Liver (tissue), 9 donors: ENCODE measurements around the gene NMNAT2. TPM values are rescaled to one million over a fixed set of nuclear protein-coding genes. Genes with fewer than 3 reads are reported as not detected.

Source experiments
- DNase-seq: peaks from one replicate; pipeline ENCODE4 v3.0.0-alpha.2; 2017; ENCODE audit warnings: low spot score
- H3K27ac ChIP-seq, 2 donors: one replicate each; pipeline ENCODE4 v1.7.0; 2013; ENCODE audit warnings: inconsistent platforms in 2 of 2, low read length in 2 of 2, control low read depth in 1 of 2, low read depth in 1 of 2, mild to moderate bottlenecking in 1 of 2
- H3K27me3 ChIP-seq, 4 donors: one replicate each; pipeline versions ENCODE4 v1.6.1 to v1.7.0; 2013; ENCODE audit warnings: low read length in 3 of 4, inconsistent platforms in 1 of 4, mild to moderate bottlenecking in 1 of 4, moderate library complexity in 1 of 4; ENCODE audit not compliant: control insufficient read depth in 4 of 4, insufficient read depth in 4 of 4
- H3K36me3 ChIP-seq, 4 donors: one replicate each; pipeline versions ENCODE4 v1.6.1 to v1.7.0; 2013; ENCODE audit warnings: low read length in 3 of 4, mild to moderate bottlenecking in 3 of 4, low read depth in 1 of 4, moderate library complexity in 1 of 4; ENCODE audit not compliant: control insufficient read depth in 4 of 4, insufficient read depth in 3 of 4
- H3K4me1 ChIP-seq, 4 donors: one replicate each; pipeline versions ENCODE4 v1.6.1 to v1.7.0; 2013; ENCODE audit warnings: low read length in 3 of 4, mild to moderate bottlenecking in 3 of 4, moderate library complexity in 1 of 4; ENCODE audit not compliant: control insufficient read depth in 4 of 4, insufficient read depth in 4 of 4
- H3K4me3 ChIP-seq, 3 donors: one replicate each; pipeline versions ENCODE4 v1.6.1 to v1.7.0; 2013; ENCODE audit warnings: low read length in 3 of 3, control low read depth in 1 of 3, low read depth in 1 of 3, mild to moderate bottlenecking in 1 of 3
- H3K9ac ChIP-seq, 2 donors: one replicate each; pipeline ENCODE4 v1.7.0; 2013; ENCODE audit warnings: low read length in 2 of 2, mild to moderate bottlenecking in 2 of 2, moderate library complexity in 2 of 2, control low read depth in 1 of 2, low read depth in 1 of 2
- H3K9me3 ChIP-seq, 4 donors: one replicate each; pipeline versions ENCODE4 v1.6.1 to v1.7.0; 2013; ENCODE audit warnings: low read length in 3 of 4; ENCODE audit not compliant: control insufficient read depth in 4 of 4
- EGR1 ChIP-seq, 2 donors: IDR thresholded peaks; 2 replicates each; pipeline ENCODE4 v1.6.1; 2016 to 2018; ENCODE audit warnings: antibody characterized with exemption in 2 of 2, low read depth in 2 of 2
- FOXA1 ChIP-seq: IDR thresholded peaks from 2 replicates; pipeline ENCODE4 v1.6.1; 2016; ENCODE audit warnings: antibody characterized with exemption
- FOXA2 ChIP-seq: IDR thresholded peaks from 2 replicates; pipeline ENCODE4 v1.6.1; 2016; ENCODE audit warnings: antibody characterized with exemption
- HNF4A ChIP-seq, 2 donors: conservative IDR thresholded peaks; 2 replicates each; pipeline ENCODE4 v1.6.1; 2016; ENCODE audit warnings: antibody characterized with exemption in 2 of 2, mild to moderate bottlenecking in 2 of 2
- JUND ChIP-seq, 2 donors: IDR thresholded peaks; 2 replicates each; pipeline ENCODE4 v1.6.1; 2016; ENCODE audit warnings: antibody characterized with exemption in 2 of 2
- RAD21 ChIP-seq, 2 donors: IDR thresholded peaks; 2 replicates each; pipeline ENCODE4 v1.6.1; 2016; ENCODE audit warnings: antibody characterized with exemption in 2 of 2, mild to moderate bottlenecking in 2 of 2
- RXRA ChIP-seq, 2 donors: IDR thresholded peaks; 2 replicates each; pipeline ENCODE4 v1.6.1; 2017 to 2018; ENCODE audit warnings: antibody characterized with exemption in 2 of 2, mild to moderate bottlenecking in 1 of 2
- SP1 ChIP-seq: IDR thresholded peaks from 2 replicates; pipeline ENCODE4 v1.6.1; 2018; ENCODE audit warnings: antibody characterized with exemption, mild to moderate bottlenecking
- TAF1 ChIP-seq: conservative IDR thresholded peaks from 2 replicates; pipeline ENCODE4 v1.6.1; 2016; ENCODE audit warnings: antibody characterized with exemption, mild to moderate bottlenecking
- YY1 ChIP-seq: IDR thresholded peaks from 2 replicates; pipeline ENCODE4 v1.6.1; 2016; ENCODE audit warnings: antibody characterized with exemption, mild to moderate bottlenecking
- ZBTB33 ChIP-seq: IDR thresholded peaks from 2 replicates; pipeline ENCODE4 v1.6.1; 2016; ENCODE audit warnings: antibody characterized with exemption
- WGBS: extraction: QIAGEN DNeasy Blood & Tissue Kit; methylation state at CpG from one replicate; pipeline ENCODE4 v1.1.7; 2013; 5-methylcytosine and 5-hydroxymethylcytosine counted together
- polyA plus RNA-seq, 2 donors: library from polyadenylated mRNA; stranded (reverse) in 1 of 2; unstranded in 1 of 2; fragments of 200-250 nt in 1 of 2; fragments of >200 nt in 1 of 2; fragmentation: Nextera tagmentation in 1 of 2; extraction: Ambion mirVana in 1 of 2; gene quantifications; one replicate each; pipeline versions ENCODE4 v1.2.1 to v1.2.3, GENCODE V29; 2013 to 2015
- total RNA-seq, 2 donors: library from RNA; depleted of rRNA; stranded (reverse); fragments of >200 nt; gene quantifications; one replicate each; pipeline ENCODE4 v1.2.3, GENCODE V29; 2014
- TF ChIP-seq, protein P1 (sequence below): IDR thresholded peaks from 2 replicates; pipeline ENCODE4 v1.6.1; 2016; ENCODE audit warnings: antibody characterized with exemption
- TF ChIP-seq, protein P2 (sequence below): fragments of 150-350 bp; IDR thresholded peaks from 2 replicates; pipeline ENCODE4 v1.5.1; 2017; ENCODE audit warnings: improper control_type of control experiment, low read depth, low read length; ENCODE audit not compliant: missing input control
- TF ChIP-seq, protein P3 (sequence below): IDR thresholded peaks from 2 replicates; pipeline ENCODE4 v1.6.1; 2016; ENCODE audit warnings: antibody characterized with exemption, mild to moderate bottlenecking
- TF ChIP-seq, protein P4 (sequence below): IDR thresholded peaks from 2 replicates; pipeline ENCODE4 v1.6.1; 2016; ENCODE audit warnings: antibody characterized with exemption
- donor health status: healthy.
- donor health status: healthy.
- donor health status: healthy.
- donor health status: healthy.
- donor health status: healthy.

NMNAT2 gene
- total and polyA plus RNA-seq, 4 donors, result under 0.01 to 0.07 (median 0.05) TPM; not detected in 1

DNA sequence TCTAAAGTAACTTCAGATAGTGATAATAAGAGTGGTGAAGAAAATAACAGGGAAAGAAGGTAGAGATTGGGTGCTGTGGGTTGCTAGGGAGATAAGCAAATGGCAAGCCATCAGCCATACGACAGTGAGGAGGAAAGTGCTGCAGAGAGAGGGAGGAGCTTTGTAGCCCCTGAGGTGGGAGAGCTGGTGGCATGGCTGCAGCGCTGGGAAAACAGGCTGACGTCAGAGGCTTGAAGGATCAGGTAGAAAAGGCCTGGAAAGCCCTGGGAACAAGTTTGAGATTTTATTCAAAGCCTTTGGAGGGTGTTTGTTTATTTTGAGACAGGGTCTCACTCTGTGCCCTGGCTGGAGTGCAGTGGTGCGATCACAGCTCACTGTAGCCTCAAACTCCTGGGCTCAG, 109.5 kb downstream of the NMNAT2 start:
- 93% methylated on average over 4 of the region's 4 CpGs for WGBS

DNA sequence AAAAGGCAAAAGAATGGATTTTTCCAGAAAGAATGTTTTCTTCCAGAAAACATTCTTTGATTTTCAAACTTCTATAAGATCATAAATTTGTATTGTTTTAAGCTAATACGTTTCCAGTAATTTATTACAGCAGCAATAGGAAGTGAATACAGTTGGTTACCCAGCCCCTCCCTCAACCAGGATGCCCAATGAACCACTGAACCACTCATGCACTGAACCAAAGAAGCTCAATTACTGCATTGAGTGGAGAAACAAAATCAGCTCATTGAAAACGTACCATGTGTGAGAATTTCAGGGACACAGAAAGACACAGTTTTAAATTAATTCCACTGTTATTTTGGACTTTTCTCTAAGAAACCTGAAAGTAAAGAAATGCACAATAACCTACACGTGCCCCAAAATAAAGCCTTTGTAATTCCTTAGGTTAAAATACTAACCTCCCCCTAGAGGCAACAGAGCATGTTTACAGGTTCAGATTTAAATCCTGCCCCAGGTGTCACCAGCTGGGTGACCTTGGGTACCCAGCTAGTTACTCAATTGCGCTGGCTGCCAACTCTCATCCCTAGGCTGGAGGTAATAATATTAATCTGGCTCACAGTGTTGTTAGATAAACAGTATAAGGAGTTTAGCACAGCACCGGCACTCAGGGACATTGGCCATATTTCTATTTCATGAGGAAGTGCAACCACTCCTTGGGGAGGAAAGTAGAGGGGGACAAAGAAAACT, 111.7 kb downstream of the NMNAT2 start:
- DNase-seq, result no peak
- 48% methylated on average over 5 of the region's 5 CpGs for WGBS
- Histone ChIP-seq H3K9ac (no peak overlapping the region), H3K4me3 (no peak overlapping the region), H3K36me3 (no peaks in the 10 kb centered on the region), H3K27me3 (peaks cover 0 to 2% (median 0%) of the 10 kb centered on the region in 4 donors), H3K27ac (no peak overlapping the region), H3K4me1 (no peaks in the 10 kb centered on the region), H3K9me3 (no peaks in the 10 kb centered on the region)
- peak; percentile 33 to 44 for TF ChIP-seq HNF4A (conservative IDR thresholded peaks at IDR 0.05)
- TF ChIP-seq, protein P1, sequence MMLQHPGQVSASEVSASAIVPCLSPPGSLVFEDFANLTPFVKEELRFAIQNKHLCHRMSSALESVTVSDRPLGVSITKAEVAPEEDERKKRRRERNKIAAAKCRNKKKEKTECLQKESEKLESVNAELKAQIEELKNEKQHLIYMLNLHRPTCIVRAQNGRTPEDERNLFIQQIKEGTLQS, result peak; percentile 12
- no peak for TF ChIP-seq SP1
- TF ChIP-seq ZBTB33, result no peak
- TF ChIP-seq RAD21 (IDR thresholded peaks at IDR 0.05), result peak; percentile 28 to 63
- no peak for TF ChIP-seq EGR1 (IDR thresholded peaks at IDR 0.05; ENCODE audit: low read depth in 2 of 2)
- TF ChIP-seq TAF1, result no peak
- TF ChIP-seq, protein P2, sequence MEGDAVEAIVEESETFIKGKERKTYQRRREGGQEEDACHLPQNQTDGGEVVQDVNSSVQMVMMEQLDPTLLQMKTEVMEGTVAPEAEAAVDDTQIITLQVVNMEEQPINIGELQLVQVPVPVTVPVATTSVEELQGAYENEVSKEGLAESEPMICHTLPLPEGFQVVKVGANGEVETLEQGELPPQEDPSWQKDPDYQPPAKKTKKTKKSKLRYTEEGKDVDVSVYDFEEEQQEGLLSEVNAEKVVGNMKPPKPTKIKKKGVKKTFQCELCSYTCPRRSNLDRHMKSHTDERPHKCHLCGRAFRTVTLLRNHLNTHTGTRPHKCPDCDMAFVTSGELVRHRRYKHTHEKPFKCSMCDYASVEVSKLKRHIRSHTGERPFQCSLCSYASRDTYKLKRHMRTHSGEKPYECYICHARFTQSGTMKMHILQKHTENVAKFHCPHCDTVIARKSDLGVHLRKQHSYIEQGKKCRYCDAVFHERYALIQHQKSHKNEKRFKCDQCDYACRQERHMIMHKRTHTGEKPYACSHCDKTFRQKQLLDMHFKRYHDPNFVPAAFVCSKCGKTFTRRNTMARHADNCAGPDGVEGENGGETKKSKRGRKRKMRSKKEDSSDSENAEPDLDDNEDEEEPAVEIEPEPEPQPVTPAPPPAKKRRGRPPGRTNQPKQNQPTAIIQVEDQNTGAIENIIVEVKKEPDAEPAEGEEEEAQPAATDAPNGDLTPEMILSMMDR, result peak; percentile 37
- peak; percentile 88 to 96 for TF ChIP-seq RXRA (IDR thresholded peaks at IDR 0.05)
- no peak for TF ChIP-seq FOXA1
- peak; percentile 48 for TF ChIP-seq FOXA2

More for the DNA sequence above, 109.5 kb downstream of the NMNAT2 start:
- Histone ChIP-seq H3K36me3 (no peaks in the 10 kb centered on the region), H3K4me3 (no peak overlapping the region), H3K27ac (no peak overlapping the region), H3K27me3 (no peaks in the 10 kb centered on the region), H3K4me1 (no peaks in the 10 kb centered on the region), H3K9ac (no peak overlapping the region), H3K9me3 (no peaks in the 10 kb centered on the region)
- TF ChIP-seq SP1, result no peak
- TF ChIP-seq RAD21 (IDR thresholded peaks at IDR 0.05), result no peak
- TF ChIP-seq, protein P3, sequence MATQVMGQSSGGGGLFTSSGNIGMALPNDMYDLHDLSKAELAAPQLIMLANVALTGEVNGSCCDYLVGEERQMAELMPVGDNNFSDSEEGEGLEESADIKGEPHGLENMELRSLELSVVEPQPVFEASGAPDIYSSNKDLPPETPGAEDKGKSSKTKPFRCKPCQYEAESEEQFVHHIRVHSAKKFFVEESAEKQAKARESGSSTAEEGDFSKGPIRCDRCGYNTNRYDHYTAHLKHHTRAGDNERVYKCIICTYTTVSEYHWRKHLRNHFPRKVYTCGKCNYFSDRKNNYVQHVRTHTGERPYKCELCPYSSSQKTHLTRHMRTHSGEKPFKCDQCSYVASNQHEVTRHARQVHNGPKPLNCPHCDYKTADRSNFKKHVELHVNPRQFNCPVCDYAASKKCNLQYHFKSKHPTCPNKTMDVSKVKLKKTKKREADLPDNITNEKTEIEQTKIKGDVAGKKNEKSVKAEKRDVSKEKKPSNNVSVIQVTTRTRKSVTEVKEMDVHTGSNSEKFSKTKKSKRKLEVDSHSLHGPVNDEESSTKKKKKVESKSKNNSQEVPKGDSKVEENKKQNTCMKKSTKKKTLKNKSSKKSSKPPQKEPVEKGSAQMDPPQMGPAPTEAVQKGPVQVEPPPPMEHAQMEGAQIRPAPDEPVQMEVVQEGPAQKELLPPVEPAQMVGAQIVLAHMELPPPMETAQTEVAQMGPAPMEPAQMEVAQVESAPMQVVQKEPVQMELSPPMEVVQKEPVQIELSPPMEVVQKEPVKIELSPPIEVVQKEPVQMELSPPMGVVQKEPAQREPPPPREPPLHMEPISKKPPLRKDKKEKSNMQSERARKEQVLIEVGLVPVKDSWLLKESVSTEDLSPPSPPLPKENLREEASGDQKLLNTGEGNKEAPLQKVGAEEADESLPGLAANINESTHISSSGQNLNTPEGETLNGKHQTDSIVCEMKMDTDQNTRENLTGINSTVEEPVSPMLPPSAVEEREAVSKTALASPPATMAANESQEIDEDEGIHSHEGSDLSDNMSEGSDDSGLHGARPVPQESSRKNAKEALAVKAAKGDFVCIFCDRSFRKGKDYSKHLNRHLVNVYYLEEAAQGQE, result no peak
- TF ChIP-seq TAF1, result no peak
- TF ChIP-seq FOXA1, result no peak
- no peak for TF ChIP-seq JUND (IDR thresholded peaks at IDR 0.05)
- TF ChIP-seq, protein P4, sequence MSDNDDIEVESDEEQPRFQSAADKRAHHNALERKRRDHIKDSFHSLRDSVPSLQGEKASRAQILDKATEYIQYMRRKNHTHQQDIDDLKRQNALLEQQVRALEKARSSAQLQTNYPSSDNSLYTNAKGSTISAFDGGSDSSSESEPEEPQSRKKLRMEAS, result no peak
- no peak for TF ChIP-seq FOXA2
- TF ChIP-seq ZBTB33, result no peak
- no peak for TF ChIP-seq YY1
- TF ChIP-seq RXRA (IDR thresholded peaks at IDR 0.05), result no peak
- no peak for DNase-seq
